Endothelial cell of hepatic sinusoid (primary cell): ENCODE measurements around the gene LHFPL6.

ENCODE experiments used
- in situ Hi-C: cut with HindIII; loops from 2 replicates; pipeline ENCODE4 v1.10.0; 2017; ENCODE audit warnings: low sequenced_read_pairs

LHFPL6 gene

DNA sequence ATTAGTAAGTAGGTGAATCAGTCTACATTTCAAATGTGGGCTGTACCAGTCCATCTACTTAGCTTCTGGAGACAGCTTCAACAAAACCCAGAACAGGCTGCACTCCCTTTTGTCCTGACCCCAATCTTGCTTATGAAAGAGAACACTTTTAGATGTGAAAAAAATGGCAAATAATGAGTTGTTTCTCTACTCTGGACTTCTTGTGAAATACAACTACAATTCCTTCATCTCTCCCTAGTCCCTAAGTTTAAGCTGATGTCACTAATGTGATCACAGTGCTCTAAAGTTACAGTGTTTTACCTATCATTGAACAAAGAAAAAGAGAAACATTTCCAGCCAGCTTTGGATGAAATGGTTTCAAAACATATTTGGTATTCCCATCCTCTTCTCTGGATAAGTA lies 183.9 kb downstream of the LHFPL6 start:
- in situ Hi-C loops: loop anchor here (10.0 kb wide), 1 partner anchor 186 kb away; the partner anchor contains the start of gene LHFPL6

- in situ Hi-C loops: loop anchor here (10.0 kb wide), 1 partner anchor 186 kb away; the partner anchor contains the start of gene LHFPL6
These were observed 184.6 kb downstream of the LHFPL6 start for GRCh38 chr13:39418424-39418823.

DNA sequence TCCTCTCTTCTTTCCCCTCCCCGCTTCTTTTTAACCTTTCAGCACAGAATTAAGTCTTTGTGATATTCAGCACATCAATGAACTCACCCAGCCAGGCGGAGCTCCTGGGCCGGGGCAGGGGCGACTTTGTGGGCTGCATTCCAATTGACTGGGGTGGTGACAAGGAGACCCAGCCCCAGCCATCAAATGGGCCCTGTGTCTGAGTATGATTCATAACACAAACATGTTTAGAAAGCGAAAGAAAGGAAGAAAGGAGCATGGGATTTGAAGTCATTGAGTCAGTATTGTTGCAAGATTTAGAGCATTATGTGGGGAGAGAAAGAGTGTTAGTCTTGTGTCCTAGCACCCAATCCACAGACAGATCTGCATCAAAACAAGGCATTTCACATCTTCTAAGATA lies 185.3 kb downstream of the LHFPL6 start:
- in situ Hi-C loops: loop anchor here (10.0 kb wide), 1 partner anchor 187 kb away; the partner anchor contains the start of gene LHFPL6

DNA sequence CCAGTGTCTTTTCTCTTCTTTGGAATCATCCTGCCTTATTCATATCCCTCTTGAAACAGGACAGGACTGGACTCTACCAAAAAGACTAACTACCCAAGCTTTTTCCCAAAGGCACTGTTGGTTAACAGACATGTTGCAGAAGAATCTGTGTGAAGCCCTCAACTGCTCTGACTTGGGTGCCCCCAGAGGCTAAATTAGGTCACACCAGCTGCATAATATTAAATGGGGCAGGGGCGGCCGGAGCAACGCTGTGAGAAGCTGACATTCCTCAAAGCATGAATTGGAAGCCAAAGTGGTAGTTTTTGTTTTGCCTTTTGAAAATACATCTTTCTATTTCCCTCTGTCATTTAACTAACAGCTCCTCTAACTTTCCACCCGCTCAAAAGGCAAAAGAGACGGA lies 185.9 kb downstream of the LHFPL6 start:
- in situ Hi-C loops: loop anchor here (10.0 kb wide), 1 partner anchor 188 kb away; the partner anchor contains the start of gene LHFPL6

- in situ Hi-C loops: loop anchor here (10.0 kb wide), 1 partner anchor 190 kb away; the partner anchor contains the start of gene LHFPL6
These were observed 187.8 kb downstream of the LHFPL6 start for GRCh38 chr13:39415008-39415802.

GRCh38 chr13:39414339-39414738 lies 188.7 kb downstream of the LHFPL6 start:
- in situ Hi-C loops: loop anchor here (5.0 to 10.0 kb wide), 2 partner anchors 47 to 190 kb away; partner anchors contain the start of gene LHFPL6

DNA sequence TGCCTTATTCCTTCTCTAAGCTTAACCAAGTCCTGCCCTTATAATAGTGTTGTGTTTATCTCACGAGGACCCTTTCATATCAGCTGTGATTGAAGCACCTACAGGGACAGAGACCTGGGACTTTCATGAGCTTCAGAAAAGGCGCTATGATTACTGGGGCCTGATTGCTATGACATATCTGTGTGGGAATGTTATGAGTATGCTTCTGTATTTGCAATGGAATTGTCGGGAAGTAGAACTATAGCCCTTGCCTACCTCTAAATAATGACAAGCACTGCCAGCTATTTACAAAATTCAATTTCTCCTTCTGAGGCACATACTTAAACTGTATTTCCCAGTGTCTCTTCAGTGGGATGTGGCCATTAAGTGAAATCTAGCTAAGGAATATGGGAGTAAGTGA lies 191.5 kb downstream of the LHFPL6 start:
- in situ Hi-C loops: loop anchor here (5.0 to 10.0 kb wide), 2 partner anchors 44 to 193 kb away; partner anchors contain the start of gene LHFPL6

GRCh38 chr13:39410964-39411363 lies 192.0 kb downstream of the LHFPL6 start:
- in situ Hi-C loops: loop anchor here (5.0 to 10.0 kb wide), 2 partner anchors 44 to 194 kb away; partner anchors contain the start of gene LHFPL6

GRCh38 chr13:39410096-39410901 lies 192.7 kb downstream of the LHFPL6 start:
- in situ Hi-C loops: loop anchor here (5.0 to 10.0 kb wide), 2 partner anchors 43 to 195 kb away; partner anchors contain the start of gene LHFPL6

- in situ Hi-C loops: no loop called here
These were observed 194.5 kb downstream of the LHFPL6 start for GRCh38 chr13:39408512-39408911.

DNA sequence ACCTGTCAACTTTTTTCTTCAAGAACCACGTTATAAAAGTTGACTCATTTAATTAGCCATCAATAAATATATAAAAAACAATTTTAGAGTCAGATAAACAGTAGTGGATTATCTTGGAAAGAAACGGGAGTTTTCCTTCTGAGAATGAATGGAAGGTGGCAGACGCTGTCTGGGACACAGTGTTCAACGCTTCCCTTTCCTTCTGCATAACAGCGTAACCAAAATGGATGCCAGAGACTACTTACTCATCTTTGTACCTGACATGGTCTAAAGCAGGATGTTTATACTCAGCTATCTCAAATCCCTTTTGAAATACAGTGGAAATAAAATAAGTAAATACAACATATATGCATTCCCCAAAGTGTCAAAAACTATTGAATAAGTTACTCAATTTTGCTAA lies 195.2 kb downstream of the LHFPL6 start:
- in situ Hi-C loops: no loop called here

DNA sequence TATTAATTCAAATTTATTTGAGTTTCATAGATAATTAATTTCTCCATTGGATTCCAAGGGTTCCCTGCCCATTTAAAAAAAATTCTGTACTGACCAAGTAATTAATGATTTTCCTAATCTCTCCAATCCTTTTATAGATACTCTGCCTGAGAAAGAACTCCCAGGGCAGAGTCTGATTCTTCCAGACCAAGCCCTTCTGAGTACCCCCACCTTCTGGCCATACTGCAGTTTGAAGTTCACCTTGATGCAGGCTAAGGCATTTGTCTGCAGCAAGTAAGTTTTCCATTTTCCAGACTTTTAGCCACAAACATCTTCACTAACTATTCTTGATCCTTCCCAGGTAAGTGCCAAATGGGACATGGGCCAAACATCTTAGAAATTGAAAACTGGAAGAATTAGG lies 195.9 kb downstream of the LHFPL6 start:
- in situ Hi-C loops: no loop called here

GRCh38 chr13:39406688-39407087 lies 196.3 kb downstream of the LHFPL6 start:
- in situ Hi-C loops: no loop called here

DNA sequence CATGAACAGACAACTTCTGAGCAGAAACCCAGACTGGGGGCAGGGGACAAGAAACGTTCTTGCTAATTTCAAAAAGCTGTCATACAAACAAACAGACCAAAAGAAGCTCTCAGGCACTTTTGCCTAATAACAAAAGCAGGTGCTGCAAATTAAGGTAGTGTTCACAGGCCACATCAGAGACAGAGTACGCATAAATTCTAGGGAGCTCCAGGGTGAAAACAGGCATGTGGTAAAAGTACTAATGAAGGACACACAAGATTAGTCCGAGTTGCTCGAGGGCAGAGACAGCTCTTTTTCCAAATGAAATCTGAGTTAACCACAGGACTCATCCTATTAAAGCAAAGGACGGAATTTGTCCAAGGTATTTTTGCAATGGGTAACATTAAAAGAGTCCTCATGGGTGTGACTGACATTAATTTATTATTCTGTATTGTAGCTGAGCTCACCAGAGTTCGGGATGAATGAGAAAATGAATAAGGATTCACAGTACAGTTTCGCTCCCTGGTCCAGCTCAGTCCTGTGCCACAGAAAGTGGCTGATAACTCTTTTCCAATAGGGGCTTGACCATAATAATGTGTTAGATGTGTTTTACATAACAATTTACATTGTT lies 197.3 kb downstream of the LHFPL6 start:
- in situ Hi-C loops: no loop called here

- in situ Hi-C loops: no loop called here
These were observed 197.9 kb downstream of the LHFPL6 start for GRCh38 chr13:39405107-39405506.

DNA sequence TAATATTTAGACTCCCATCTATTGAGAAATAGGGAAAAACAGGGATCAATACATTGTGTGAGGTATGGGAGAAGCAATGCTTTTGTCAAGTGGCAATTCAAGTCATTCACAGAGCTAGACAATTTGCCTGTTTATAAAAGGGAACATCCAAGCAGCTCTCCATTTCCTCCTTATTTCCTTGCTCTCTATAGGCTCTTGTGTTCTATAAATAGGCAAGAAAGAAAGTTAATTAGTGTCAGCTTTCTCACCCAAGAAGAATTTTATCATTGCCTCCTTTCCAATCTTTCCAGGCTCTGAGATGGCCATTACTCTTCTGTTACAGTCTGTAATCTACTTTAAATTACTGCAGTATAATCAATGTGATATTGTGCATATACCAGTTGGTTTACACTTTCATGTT lies 199.9 kb downstream of the LHFPL6 start:
- in situ Hi-C loops: no loop called here

GRCh38 chr13:39402221-39402970 lies 200.6 kb downstream of the LHFPL6 start:
- in situ Hi-C loops: no loop called here

DNA sequence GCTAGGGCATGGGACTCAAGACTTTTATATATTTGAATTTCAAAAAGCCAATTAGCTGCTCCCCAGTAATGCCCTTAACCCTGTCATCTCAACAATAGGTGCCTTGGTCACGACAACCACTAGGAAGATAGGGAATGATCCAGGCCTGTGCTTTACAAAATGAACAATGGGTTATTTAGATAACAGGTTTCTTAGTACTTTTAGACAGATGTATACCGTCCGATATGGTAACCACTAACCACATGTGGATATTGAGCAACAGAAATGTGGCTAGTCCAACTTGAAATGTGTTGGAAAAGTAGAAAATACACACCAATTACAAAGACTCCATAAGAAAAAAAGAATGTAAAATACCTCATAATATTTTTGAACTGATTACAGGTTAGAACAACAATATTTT lies 201.2 kb downstream of the LHFPL6 start:
- in situ Hi-C loops: no loop called here

DNA sequence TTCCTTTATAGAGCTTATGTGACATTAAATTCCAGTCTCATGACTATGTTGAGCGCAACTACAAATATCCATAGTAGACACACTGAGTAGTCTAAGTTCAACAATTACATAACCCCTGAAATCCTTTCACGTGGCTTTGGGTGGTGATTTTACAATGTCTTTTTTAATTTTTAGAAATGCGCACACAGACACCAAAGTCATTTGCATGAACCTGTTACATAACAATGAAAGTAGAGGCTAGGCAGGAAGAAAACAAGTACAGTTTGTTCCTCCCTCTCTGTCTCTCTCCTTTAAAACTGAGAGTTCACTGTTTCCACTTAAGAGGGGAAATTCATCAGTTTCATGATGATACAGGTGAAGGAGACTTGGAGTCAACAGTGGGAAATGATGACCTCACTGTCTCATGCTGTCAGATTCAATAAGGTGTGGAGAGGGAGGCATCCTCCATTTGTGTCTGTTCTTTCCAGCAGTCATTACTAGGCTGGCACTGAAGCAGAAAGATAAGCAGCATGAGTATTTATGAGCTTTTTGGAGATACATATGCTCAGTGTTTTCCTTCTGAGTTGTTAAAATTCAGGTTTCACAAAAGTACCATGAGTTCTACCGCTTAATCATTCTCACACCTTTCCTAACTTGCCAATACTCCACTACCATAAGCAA lies 201.8 kb downstream of the LHFPL6 start:
- in situ Hi-C loops: no loop called here

GRCh38 chr13:39399102-39399501 lies 203.9 kb downstream of the LHFPL6 start:
- in situ Hi-C loops: no loop called here
